Measurements from ENCODE around the gene TBC1D22A.

- TF ChIP-seq POLR2A (IDR thresholded peaks at IDR 0.05), result no peak
- TF ChIP-seq CTCF (IDR thresholded peaks at IDR 0.05), result no peak
- no peak for TF ChIP-seq POLR2AphosphoS5 (IDR thresholded peaks at IDR 0.05)
- no peak for TF ChIP-seq EP300 (IDR thresholded peaks at IDR 0.05)
Observed at GRCh38 chr22:46945481-46945880, 183.0 kb downstream of the TBC1D22A start.

Measured in upper lobe of left lung (tissue), 4 donors.